NCI-H2107 treated with DMSO at 0.1 percent for 48 hours (cell line): Measurements from ENCODE around the gene ADAMTS17.
"Not testable (repeated sequence)": the region's sequence is repeated elsewhere in the genome, so short reads cannot be mapped to it uniquely, and the experiment has no call there.

Source experiments
- DNase-seq: peaks from one replicate; lab custom pipeline; 2025; ENCODE audit not compliant: unreplicated experiment; lab: John Stamatoyannopoulos, UW

Gene ADAMTS17

DNA sequence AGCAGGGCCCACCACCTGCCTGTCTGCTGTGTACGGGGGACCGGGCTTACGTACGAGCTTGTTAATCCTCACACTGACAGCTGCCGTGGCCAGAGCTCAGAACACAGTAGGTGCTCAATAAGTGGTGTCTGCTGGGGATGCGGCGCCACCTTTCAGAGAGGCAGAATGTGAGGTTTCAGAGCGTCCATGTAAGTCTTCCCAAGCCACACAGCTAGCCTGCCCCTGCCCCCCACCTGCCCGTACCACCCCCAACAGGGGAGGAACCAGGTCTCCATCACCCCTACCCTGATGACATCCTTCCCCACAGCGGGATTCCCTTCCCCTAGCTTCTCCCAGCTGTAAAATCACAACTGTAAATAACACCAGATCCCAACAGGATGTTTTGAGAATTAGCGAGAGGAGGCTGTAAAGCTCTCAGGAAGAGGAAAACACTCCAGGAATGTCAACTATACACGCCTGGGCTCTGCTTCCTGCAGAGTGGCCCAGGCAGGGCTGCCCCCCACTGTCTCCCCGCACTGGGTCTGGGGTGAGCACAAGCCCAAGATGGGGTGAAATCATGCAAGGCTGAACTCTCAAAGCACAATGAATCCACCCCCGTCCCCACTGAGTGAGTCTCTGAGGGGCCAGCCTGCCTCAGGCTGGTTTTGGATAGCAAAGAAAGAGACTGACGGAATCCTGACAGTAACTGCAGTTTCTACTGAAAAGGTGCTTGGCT is 358.4 kb downstream of the ADAMTS17 start:
- DNase-seq, result no peak

DNA sequence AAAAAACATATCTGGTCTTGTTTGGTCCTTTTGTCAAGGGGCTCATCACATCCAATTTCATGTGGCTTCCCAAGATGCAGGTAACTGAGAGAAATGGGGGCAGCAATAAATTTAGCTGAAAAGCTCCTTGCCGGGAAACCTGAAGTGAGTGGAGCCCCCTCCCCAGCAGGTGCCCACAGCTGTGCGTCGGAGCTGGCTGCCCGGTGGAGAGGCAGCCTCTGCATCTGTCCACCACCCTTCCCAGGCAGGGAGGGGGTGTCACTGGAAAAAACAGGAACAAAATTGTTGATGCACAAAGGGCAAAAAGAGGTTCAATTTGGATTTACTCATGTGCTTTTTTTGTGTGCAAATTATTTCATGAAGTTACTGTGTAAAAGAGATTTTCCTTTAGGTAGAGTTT is 359.1 kb downstream of the ADAMTS17 start:
- no peak for DNase-seq

DNA sequence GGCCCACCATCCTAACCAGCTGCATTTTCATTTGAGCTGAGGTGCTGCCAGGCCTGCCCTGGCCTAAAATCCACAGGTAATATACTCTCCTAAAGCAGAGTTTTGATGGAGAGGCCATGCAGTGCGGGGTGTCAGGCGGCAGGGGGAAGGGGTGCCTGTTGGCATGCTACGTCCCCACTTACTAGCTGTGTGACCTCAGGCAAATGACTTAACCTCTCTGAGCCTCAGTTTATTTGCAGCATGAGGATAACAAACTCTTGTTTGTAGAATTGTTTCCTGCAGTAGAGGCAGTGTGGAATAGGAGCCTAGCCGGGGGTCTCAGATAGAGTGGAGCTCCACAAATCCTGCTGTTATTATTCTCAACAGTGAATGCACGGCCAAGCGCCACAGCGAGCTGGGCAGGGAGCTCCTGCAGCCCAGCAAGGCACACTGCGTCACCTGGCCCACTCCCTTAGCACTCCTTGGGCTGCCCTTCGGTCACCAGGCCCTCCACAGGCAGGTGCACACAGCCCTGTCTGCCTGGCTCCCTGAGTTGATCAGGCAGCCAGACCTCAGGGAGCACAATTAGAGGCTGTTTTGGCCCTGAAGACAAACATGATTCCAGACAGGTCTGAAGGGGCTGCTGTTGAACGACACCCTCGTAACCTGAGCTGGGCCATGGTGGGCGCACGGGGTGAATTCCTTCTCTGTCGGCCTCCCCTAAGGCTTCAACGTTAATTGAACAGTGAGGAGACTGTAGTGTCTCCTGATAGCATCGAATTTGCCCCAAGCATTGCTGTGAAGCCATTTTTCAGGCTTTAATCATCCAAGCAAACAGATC is 359.7 kb downstream of the ADAMTS17 start:
- DNase-seq, result no peak

DNA sequence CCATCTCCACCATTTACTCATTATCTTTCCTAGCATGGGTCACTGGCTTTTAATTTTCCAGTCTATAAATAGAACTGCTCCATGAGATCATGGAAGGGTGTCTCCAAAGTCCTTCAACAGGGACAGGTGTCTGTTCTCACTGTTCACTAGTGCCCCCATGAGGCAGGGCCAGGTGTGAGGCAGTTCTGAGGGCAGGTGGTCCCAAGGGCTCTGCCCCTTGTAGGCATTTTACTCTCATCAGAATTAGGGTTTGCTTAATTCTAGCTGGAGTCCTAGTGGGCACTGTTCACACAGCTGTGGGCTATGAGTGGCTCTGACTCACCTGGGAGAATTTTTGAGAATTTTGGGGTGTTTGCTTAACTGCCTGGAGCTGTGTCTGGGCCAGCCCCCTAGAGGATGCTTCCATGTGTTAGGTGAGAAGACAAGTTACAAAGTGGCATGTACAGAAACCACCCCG is 360.6 kb downstream of the ADAMTS17 start:
- DNase-seq, result no peak

DNA sequence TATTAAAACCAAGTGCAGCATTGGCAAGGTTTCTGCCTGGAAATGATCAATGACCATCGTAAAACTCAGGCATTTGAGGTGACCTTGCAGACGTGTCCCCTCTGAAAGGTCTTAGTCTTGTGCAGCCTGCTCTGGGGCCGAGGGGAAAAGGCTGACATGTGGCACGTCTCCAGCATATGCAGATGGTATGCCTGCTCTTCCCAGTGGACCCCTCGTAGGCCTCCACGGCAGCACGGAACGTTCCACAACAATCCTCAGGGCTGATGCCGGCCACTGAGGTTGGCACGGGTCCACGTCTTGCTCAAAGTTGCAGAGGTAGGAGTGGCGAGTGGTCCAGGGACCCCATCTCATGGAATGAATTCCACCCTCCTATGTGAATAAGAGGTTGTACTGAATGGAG is 361.0 kb downstream of the ADAMTS17 start:
- no peak for DNase-seq

DNA sequence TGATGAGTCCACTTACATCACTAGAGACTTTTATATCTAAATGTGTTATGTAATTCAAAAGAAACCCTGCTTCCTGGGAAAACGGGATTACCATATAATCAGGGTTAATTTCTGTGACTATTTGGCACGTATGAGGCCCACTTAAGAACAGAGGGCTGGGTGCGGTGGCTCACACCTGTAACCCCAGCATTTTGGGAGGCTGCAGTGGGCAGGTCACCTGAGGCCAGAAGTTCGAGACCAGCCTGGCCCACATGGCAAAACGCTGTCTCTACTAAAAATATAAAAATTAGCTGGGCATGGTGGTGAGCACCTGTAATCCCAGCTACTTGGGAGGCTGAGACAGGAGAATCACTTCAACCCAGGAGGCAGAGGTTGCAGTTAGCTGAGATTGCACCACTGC is 361.9 kb downstream of the ADAMTS17 start:
- not testable (repeated sequence) for DNase-seq

DNA sequence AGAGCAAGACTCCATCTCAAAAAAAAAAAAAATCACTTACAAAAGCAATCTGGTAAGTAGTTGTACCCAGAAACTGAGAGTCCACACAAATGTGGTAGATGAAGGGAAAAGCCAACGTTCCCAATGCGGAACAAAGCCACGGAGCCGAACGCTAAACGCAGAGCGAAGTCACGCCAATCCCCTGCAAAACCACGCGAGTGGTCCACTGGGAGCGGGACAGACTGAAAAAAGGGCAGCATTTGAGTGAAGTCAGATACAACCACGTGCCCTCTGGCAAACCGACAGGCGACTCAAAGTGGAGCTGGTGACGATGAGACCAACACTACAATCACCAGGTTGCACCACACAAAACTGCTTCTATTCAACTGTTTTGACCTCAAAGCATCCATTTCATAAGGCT is 362.4 kb downstream of the ADAMTS17 start:
- DNase-seq, result no peak

DNA sequence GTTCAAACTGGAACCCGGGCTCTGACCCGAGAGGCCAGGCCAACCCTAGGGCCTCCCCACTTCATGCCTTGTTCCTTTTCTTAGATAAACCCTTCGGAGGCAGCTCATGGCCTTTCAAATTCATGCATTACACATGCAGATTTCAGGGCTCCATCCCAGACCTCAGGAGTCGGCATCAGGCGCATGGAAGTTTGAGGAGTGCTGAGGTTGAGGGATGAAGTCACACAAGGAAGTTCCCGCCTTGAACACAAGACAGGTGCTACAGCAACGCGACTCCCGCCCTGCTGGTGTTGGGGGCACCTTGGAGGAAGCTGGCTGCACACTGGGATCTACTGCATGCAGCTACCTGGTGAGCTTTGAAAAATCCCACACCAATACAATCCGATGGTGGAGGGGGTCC is 363.3 kb downstream of the ADAMTS17 start:
- DNase-seq, result no peak

DNA sequence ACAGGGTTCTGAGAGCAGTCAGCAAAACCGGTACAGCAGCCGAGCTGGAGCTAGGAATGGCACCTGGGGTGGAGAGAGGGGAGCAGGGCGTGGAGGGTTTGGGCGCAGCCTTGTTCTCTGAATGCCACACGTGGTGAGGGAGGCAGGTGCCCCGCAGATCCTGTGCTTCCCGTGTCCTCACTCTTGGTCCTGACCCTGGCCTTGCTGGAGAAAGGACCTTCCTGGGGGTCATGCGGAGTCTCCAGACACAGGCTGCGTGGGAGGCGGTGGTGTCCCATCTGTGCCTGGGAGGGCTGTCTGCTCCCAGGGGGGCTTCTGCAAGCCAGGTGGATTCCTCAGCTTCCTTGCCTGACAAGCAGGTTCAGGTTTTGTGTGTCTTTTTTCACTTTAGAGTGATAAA is 363.8 kb downstream of the ADAMTS17 start:
- no peak for DNase-seq

DNA sequence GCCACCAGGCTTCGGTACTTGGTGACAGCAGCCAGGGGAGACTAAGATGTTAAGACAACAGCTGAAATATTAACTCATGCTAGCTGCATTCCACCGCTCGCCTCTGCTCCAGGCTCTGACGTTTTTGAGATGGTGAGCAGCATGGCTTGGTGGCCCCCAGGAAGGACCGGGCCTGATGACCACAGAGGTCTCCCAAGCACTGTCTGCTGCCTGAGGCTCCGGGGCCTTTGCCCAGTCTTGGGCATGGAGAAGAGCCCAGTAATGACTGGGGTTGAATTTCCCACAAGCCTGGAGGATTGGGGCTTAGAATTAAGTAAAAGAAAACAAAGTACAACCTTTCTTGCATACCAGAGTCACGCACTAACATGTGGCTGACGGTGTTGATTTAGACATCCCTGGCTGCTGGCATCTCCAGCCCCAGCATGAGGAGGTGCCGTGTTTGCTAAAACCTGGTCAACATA is 364.9 kb downstream of the ADAMTS17 start:
- no peak for DNase-seq

DNA sequence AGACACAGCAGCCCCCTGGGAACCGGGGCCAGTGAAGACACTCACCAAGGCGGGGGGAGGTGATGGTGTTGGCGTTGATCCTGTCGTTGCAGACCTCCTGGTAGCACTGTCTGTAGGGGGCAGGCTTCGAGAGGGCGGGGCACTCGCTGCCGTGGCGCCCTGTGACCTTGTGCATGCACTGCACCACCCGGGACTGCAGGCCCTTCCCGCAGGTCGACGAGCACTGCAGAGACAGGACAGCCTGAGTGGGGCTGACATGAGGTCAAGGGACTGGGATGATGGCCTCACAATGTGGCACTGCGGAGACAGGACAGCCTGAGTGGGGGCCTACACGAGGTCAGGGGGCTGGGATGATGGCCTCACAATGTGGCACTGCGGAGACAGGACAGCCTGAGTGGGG is 365.8 kb downstream of the ADAMTS17 start:
- DNase-seq, result no peak

DNA sequence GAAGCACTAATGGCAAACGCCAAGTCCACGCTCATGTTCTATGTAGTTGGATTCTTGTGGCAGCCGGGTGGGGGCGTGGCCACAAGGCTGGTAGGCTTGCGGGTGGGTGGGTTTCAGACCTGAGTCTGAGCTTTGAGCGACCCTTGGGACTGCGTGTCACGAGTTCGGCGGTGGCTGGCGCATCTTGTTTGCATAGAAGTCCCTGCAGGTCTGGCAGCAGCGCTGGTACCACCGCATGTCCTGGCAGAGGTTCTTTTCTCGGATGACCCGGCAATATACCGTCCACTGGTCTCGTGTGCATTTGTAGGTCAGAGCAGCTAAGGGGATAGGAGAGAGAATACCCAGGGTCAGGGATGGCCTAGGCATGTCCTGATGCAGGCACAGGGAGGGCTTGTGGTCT is 367.5 kb downstream of the ADAMTS17 start:
- no peak for DNase-seq

DNA sequence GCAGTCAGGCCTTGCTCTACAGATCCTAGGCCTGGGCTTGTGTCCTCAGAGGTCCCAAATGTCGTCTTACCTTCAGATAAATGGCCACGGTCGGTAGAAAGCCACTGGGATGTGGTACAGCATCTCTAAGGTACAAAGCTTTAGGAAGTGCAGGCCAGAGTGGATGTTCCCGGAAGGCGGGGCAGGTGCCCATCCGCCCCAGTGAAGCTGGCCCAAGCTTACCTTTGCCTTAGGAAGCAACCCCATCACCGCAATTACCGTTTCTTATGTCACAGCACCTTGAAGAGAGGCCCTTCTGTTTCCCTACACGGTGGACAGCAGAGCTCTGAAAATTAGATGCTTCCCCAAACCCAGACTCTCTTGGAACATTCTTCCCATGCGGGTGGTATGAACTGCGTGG is 368.4 kb downstream of the ADAMTS17 start:
- no peak for DNase-seq

DNA sequence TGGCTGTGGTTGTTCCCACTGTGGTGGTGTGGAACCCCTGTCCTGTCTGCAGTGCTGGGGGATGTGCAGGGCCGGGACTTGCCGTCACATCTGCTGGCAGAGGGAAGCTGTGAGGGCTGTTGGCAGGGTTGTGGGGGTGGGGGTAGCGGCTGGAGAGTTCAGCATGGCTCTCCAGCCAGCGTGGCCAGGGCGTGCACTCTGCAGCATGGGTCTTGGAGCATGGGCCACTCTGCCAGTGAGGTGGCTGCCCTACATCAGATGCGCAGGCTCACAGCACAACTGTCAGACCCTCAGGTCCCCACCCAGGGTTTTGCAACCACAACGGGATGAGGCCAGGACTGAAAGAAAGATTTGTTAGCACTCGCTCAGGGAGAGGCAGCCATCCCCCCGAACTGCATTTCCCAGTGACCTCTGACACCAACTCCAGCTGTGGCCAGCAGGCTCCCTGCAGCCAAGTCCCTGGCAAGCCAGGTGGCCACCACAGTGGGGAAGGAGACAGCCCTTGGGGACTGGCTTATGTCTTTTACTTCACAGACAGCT is 370.8 kb downstream of the ADAMTS17 start:
- DNase-seq, result no peak

DNA sequence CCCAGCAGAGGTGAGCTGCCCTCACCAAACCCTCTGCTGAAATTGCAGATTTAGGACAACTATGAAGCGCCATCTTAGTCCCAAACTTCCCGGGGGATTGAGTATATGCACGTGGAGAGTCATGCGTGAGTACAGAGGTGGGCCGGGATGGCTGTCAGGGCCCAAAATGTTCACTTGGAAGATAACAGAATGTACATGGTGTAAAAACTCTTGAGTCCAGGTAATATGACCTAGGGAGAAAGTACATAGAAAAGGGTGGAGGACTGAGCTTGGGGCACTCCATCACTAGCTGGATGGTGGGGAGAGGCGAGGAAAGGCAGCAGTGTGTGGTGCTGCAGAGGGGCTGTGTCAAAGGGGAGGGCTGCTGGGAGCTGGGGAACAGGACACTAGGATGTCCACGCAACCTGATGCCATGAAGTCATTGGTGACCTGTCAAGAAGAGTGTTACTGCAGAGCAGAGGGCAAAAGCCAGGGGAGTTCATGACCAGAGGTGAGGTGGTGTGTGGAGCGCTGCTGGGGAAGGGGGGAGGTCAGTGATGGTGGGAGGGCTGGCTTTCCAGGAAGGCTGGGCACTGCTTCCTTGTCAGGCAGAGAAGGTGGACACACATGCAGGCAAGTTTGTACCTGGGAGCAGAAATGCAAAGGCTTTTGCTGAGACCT is 372.4 kb downstream of the ADAMTS17 start:
- no peak for DNase-seq

DNA sequence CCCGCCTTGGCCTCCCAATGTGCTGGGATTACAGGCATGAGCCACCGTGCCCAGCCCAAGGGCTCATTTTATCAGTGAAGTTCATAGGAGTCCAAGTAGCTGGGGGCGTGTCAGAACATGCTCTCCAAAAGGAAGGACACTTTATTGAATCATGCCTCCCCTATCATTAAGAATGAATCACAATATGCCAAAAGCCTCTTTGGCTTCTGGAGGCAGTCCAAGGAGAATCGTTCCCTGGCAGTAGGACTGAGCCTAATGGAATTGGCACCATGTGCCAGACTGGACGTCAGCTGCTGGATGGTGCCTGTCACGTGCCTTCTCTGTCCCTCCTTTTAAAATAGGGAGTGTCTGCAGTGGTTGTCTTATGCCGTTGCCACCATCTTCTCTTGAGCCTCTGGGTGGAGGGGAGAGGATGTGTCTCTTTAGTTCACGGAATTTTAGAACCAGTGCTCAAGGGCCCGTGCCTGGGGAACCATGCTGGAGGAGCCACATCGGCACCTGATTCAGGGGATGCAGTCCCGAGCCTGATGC is 373.9 kb downstream of the ADAMTS17 start:
- no peak for DNase-seq

DNA sequence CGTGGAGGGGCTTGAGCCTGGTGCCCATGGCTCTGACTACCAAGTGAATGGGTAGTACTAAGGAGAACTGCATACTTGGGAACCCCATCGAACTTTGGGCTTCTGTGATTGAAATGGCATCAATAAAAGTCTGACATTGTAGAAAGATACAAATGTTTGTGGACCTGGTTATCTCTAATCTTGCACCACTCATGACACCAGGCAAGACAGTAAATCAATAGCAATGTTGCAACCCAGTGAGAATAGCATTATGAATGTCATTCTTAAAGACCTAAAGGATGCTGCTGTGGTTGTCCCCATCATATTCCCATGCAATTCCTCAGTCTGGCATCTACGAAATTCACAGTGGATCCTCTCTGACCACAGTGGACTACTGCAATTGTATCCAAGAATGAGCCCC is 375.0 kb downstream of the ADAMTS17 start:
- no peak for DNase-seq

DNA sequence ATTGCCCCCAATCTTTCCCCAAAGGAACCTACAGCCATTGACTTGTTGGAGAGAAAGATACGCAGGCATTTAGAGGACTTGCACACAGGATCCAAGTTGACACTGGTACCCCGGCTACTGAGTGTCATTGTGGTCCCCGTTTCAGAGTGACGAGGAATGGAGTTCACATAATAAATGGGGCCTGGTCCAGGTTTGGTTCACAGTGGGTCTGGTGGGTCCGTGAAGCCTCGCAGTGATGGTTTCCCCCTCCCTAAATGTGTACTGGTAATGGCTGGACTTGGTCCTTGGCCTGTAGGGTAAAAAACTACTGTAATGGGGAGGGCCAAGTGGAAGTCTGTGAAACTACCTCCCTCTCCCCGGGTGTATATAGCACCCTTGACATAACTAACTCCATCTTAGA is 376.4 kb downstream of the ADAMTS17 start:
- no peak for DNase-seq

DNA sequence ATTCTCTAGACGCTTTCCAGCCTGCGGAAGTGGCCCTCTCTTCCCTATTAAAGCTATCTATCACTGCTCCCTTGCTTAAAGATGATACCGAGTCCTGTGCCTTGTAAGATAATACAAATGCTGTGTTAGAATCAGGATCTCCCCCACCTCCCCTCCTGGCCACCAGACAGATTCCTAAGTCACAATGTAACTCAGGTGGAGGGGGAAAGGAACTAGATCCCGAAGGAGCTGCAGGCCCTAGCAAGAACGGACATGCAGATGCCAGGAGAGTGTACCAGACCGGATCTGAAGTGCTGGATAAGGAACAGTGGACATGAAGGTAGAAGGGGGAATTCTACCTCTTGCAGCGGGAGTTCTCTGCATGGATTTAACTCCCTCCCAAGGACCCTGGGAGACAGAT is 377.8 kb downstream of the ADAMTS17 start:
- no peak for DNase-seq

DNA sequence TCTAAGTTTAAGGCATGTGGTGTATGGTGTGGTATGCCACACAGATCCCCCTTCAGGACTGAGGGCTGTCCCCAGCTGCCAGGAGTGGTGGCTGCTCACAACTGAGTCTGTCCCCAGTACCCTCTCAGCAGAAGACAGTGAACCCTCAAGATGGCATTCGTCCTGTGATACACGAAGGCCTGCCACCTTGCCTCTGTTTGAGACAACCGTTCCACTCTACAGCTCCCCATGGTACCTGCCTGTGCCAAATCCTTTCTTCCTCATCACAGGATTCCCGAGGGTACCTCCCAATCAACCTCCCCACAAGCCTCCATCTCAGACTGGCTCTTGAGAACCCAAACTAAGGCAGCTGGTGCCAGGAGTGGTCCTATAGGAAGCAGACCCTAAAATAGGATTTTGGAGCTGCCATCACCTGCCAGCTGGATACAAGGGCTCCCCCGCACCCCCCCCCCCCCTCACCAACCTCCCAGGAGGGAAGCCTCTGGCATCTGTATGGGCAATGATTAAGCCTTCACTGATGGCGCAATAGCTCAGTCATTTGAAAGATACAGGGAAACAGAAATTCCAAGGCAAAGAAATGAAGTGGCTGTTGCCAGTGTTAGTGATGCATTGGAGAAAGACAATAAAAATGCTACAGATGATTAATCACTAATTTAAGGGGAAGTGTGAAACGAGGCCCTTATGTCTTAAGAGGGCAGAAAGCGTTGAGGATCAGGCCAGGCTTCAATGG is 378.5 kb downstream of the ADAMTS17 start:
- no peak for DNase-seq
